Breast epithelium (tissue), 3 donors: ENCODE results near the gene AGAP9.
"Not testable (repeated sequence)": the region's sequence is repeated elsewhere in the genome, so short reads cannot be mapped to it uniquely, and the experiment has no call there.

Experiments used
- POLR2A ChIP-seq: fragments of 450-650 bp; IDR thresholded peaks from one replicate; pipeline ENCODE4 v1.6.1; 2016; ENCODE audit warnings: antibody characterized with exemption, mild to moderate bottlenecking, moderate library complexity
- POLR2AphosphoS5 ChIP-seq, 3 donors: sonication (generic); formaldehyde crosslinking; IDR thresholded peaks; one replicate each; pipeline ENCODE4 v1.6.1; 2017; ENCODE audit warnings: antibody characterized with exemption in 3 of 3
- TF ChIP-seq, protein P1 (sequence below), 3 donors: fragments of 450-650 bp; IDR thresholded peaks; one replicate each; pipeline ENCODE4 v1.5.1; 2016 to 2017; ENCODE audit warnings: antibody characterized with exemption in 3 of 3, mild to moderate bottlenecking in 3 of 3, moderate library complexity in 3 of 3

DNA sequence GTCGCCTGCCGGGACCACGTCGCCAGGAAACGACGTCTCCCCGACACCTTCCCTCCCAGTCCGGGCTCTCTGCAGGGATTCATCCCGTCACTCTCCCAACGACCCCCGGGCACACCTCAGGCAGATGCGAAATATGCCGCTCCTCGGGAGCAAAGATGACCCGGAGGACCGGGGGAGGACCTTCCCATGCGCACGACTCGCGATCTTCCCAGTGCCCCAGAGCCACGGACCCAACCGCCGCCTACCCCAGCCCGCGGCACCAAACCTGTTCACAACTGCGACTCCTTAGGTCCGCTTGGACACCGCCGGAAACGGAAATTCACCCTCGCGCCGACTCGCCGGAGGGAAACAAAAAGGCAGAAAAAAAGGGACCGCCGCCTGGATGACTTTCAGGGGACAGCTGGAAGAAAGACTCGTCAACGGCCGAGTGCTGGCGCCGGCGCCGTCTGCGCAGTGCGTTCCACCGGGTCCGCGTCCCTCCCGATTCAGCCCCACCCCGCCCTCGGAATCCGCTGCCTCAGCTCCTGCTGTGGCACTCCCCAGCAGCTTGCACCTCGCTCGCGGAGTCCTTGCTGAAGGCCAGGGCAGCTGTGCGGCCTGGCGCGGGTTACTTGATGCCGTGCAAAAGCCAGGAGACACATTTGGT is 29.9 kb upstream of the AGAP9 start:
- TF ChIP-seq POLR2AphosphoS5 (IDR thresholded peaks at IDR 0.05), result peak in 2 of 3 donors; percentile 19 to 27
- not testable (repeated sequence) for TF ChIP-seq POLR2A
- TF ChIP-seq, protein P1, sequence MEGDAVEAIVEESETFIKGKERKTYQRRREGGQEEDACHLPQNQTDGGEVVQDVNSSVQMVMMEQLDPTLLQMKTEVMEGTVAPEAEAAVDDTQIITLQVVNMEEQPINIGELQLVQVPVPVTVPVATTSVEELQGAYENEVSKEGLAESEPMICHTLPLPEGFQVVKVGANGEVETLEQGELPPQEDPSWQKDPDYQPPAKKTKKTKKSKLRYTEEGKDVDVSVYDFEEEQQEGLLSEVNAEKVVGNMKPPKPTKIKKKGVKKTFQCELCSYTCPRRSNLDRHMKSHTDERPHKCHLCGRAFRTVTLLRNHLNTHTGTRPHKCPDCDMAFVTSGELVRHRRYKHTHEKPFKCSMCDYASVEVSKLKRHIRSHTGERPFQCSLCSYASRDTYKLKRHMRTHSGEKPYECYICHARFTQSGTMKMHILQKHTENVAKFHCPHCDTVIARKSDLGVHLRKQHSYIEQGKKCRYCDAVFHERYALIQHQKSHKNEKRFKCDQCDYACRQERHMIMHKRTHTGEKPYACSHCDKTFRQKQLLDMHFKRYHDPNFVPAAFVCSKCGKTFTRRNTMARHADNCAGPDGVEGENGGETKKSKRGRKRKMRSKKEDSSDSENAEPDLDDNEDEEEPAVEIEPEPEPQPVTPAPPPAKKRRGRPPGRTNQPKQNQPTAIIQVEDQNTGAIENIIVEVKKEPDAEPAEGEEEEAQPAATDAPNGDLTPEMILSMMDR (IDR thresholded peaks at IDR 0.05), result not testable (repeated sequence)
